Measurements from ENCODE around the gene MRPL12. TPM values are rescaled to one million over a fixed set of nuclear protein-coding genes. Genes with fewer than 3 reads are reported as not detected.

Gene MRPL12
- total RNA-seq, 1 donor from 2014 or later, result 13.2 TPM

GRCh38 chr17:81686614-81687013, 16.6 kb upstream of the MRPL12 start:
- TF ChIP-seq EZH2phosphoT487 (IDR thresholded peaks at IDR 0.05), result no peak
- TF ChIP-seq EZH2 (IDR thresholded peaks at IDR 0.05), result no peak
- TF ChIP-seq CTCF (IDR thresholded peaks at IDR 0.05), result no peak
- Histone ChIP-seq H3K9ac (no peak overlapping the region), H3K27ac (no peak overlapping the region), H2AFZ (replicated peaks) (no peak overlapping the region), H3K4me1 (peaks cover 10% of the 10 kb centered on the region), H3K36me3 (no peaks in the 10 kb centered on the region), H3K27me3 (no peaks in the 10 kb centered on the region), H3K9me3 (ENCODE audit: low read depth) (no peaks in the 10 kb centered on the region), H3F3A (ENCODE audit: low read depth) (no peaks in the 10 kb centered on the region), H3K79me2 (ENCODE audit: low read depth) (peaks cover 46% of the 10 kb centered on the region), H4K20me1 (ENCODE audit: low read depth) (peaks cover 27% of the 10 kb centered on the region), H3K4me3 (no peak overlapping the region), H3K4me2 (no peak overlapping the region)
- Mint-ChIP-seq H3K36me3 (peaks cover 12% of the 10 kb centered on the region), H3K4me1 (peaks cover 23% of the 10 kb centered on the region), H3K27me3 (ENCODE audit: insufficient read depth, low read depth) (peaks cover 7% of the 10 kb centered on the region), H3K9me3 (no peaks in the 10 kb centered on the region), H3K27ac (no peak overlapping the region), H3K4me3 (no peak overlapping the region)
- no peak for DNase-seq (ENCODE audit: low spot score)

GRCh38 chr17:81687770-81688541, 15.2 kb upstream of the MRPL12 start:
- H3K27me3 Mint-ChIP-seq (ENCODE audit: insufficient read depth, low read depth), result peaks cover 7% of the 10 kb centered on the region
- Histone ChIP-seq H3K27ac (no peak overlapping the region), H3K36me3 (no peaks in the 10 kb centered on the region), H3K4me2 (no peak overlapping the region), H3K9me3 (ENCODE audit: low read depth) (no peaks in the 10 kb centered on the region), H3K9ac (no peak overlapping the region), H3K4me1 (peaks cover 5% of the 10 kb centered on the region), H4K20me1 (ENCODE audit: low read depth) (peaks cover 20% of the 10 kb centered on the region), H3K79me2 (ENCODE audit: low read depth) (peaks cover 33% of the 10 kb centered on the region), H3F3A (ENCODE audit: low read depth) (no peaks in the 10 kb centered on the region), H2AFZ (replicated peaks) (no peak overlapping the region), H3K27me3 (no peaks in the 10 kb centered on the region), H3K4me3 (no peak overlapping the region)
- no peak for TF ChIP-seq EZH2 (IDR thresholded peaks at IDR 0.05)
- no peak for TF ChIP-seq EZH2phosphoT487 (IDR thresholded peaks at IDR 0.05)
- TF ChIP-seq CTCF (IDR thresholded peaks at IDR 0.05), result no peak
- no peak overlapping the region for H3K27ac Mint-ChIP-seq
- peaks cover 17% of the 10 kb centered on the region for H3K4me1 Mint-ChIP-seq
- H3K9me3 Mint-ChIP-seq, result no peaks in the 10 kb centered on the region
- peaks cover 16% of the 10 kb centered on the region for H3K36me3 Mint-ChIP-seq
- DNase-seq (ENCODE audit: low spot score), result no peak
- no peak overlapping the region for H3K4me3 Mint-ChIP-seq

GRCh38 chr17:81688616-81689015, 14.6 kb upstream of the MRPL12 start:
- Mint-ChIP-seq H3K4me1 (peaks cover 16% of the 10 kb centered on the region), H3K36me3 (peaks cover 16% of the 10 kb centered on the region), H3K27ac (no peak overlapping the region), H3K27me3 (ENCODE audit: insufficient read depth, low read depth) (peaks cover 7% of the 10 kb centered on the region), H3K4me3 (no peak overlapping the region), H3K9me3 (no peaks in the 10 kb centered on the region)
- peaks cover 5% of the 10 kb centered on the region for H3K4me1 ChIP-seq
- no peak overlapping the region for H2AFZ ChIP-seq (replicated peaks)
- DNase-seq (ENCODE audit: low spot score), result no peak
- H3K9me3 ChIP-seq (ENCODE audit: low read depth), result no peaks in the 10 kb centered on the region
- H3K27ac ChIP-seq, result no peak overlapping the region
- no peaks in the 10 kb centered on the region for H3F3A ChIP-seq (ENCODE audit: low read depth)
- H4K20me1 ChIP-seq (ENCODE audit: low read depth), result peaks cover 20% of the 10 kb centered on the region
- H3K27me3 ChIP-seq, result no peaks in the 10 kb centered on the region
- no peak for TF ChIP-seq EZH2phosphoT487 (IDR thresholded peaks at IDR 0.05)
- TF ChIP-seq CTCF (IDR thresholded peaks at IDR 0.05), result no peak
- no peak for TF ChIP-seq EZH2 (IDR thresholded peaks at IDR 0.05)
- no peak overlapping the region for H3K9ac ChIP-seq
- H3K4me3 ChIP-seq, result no peak overlapping the region
- H3K36me3 ChIP-seq, result no peaks in the 10 kb centered on the region
- no peak overlapping the region for H3K4me2 ChIP-seq
- peaks cover 28% of the 10 kb centered on the region for H3K79me2 ChIP-seq (ENCODE audit: low read depth)

Data from neural progenitor cell (in vitro differentiated cells).